Stimulated activated CD8-positive, alpha-beta memory T cell treated with anti-CD3 and anti-CD28 coated beads, Interleukin-12 subunit alpha, Interleukin-12 subunit beta, amount 100 ng/mL, for 24 hours (primary cell): ENCODE results near the gene NAV2.

Experiments
- DNase-seq: peaks from one replicate; pipeline ENCODE4 v3.0.0-alpha.2; 2020; ENCODE audit errors: extremely low read depth

The NAV2 gene

GRCh38 chr11:20053572-20053971 lies 340.9 kb downstream of the NAV2 start:
- no peak for DNase-seq

DNA sequence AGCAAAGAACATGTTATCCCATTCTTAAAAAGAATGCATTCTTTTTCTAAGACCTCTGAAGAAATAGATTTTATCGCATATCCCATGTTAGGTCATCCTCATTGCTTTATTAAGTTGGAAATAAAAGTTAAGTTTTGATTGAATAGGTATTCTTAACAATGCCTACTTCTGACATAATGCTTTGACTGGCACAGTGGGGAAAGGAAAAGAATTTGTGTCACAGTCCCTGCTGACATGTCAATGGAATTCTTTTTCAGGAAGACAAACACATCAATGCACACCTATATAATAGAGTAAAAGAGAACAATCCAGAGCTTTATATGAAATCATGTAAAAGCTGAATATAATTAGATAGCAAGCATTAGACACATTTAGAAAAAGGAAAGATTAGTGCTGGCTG lies 341.9 kb downstream of the NAV2 start:
- DNase-seq: no peak

- DNase-seq: no peak
These were observed 342.7 kb downstream of the NAV2 start for GRCh38 chr11:20055312-20055711.

DNA sequence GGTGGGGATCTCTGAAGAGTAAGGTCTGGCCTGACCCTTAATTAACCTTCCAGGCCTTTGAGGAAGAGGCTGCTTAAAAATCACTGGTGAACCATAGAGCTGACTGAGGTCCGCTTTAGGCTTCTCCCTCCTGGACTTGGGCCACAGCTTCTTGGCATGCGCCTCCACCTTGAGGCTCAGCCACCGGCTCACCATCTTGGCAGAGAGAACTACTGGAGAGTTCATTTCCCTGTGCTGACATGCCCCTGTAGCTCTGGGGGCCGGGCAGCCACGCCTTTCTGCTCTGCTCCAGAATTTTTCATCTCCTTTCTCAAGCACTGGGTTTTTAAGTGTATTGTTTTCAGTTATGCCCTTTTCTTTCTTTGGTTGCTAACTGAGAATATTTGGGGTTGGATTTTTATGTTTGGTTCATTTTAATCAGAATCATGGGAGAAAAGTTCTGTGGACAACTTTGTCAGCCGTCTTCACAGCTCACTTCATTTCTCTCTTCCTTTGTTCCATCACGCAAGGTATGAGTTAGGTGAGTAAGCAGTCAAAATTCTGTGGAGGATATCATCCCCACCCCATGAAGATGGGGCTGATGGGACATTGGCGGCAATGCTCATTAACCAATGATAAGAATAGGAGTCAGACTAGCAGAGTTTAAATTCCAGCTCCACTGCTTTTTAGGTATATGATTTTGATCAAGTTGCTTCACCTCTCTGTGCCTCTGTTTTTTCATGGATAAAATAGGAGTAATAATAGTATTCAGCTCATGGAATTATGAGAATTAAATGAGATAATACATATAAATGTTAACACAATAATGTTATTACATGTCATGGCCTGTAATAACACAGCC lies 343.7 kb downstream of the NAV2 start:
- no peak for DNase-seq

DNA sequence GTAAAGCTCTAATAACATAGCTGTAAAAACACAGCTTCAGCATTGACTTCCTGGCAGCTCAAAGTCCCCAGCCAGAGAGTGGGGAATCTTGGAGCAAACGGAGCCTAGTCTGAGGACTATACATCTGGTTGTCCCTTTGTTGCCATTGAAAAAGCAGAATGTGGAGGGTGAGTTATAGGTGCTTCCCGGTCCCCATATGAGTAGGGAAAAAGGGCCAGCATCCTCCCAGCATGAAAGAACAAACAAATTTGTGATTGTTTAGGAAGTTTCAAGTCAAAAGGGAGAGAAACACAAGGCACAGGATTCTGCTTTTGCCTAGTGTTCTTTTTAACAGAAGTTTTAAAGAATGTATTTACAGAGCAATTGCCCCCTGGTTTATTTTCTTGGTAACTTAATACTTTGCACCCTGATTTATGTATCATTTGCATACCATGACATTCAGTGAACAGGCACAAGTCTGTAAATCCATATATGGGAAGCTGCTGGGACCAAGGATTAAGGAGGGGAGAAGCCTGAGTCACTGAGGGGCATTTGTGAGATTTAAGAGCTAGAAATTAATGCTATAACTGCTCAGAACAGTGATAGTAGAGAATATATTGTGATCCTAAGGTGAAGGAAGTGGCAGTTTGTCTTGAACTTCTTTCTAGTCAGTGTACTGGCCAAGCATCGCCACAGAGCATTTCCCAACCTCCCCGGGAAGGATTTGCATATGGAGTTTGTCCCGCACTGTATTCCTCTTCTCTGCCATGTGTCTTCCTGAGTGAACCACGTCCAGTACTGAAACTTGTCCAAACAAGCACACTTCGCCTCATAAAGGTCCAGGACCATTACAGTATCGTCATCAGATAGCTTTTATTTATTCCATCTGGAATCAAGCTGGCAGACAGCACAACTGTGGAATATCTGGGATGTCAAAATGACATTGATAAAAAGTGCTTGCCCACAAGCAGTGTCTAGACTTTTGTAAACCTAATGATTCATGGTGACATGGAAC lies 344.6 kb downstream of the NAV2 start:
- DNase-seq: no peak

GRCh38 chr11:20058749-20059458 lies 346.3 kb downstream of the NAV2 start:
- DNase-seq: no peak

DNA sequence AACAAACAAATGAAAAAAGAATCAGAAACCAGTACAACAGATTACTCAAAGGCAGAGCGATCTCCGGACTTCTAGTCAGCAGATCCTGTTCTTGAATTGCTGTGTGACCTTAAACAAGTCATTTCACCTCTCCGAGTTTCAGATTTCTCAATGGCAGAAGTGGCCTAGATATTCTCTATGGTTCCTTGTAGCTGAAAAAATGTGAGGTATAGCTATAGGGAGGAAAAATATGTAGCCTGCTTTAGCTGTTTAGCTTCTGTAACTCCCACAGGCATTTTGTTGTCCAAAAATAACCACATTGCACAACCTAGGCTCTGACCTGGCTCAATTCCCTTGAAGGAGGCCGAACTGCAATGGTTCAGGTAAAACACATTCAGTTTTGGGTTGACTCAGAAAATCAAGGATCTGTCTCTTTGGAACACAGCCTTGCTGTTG lies 347.0 kb downstream of the NAV2 start:
- no peak for DNase-seq

DNA sequence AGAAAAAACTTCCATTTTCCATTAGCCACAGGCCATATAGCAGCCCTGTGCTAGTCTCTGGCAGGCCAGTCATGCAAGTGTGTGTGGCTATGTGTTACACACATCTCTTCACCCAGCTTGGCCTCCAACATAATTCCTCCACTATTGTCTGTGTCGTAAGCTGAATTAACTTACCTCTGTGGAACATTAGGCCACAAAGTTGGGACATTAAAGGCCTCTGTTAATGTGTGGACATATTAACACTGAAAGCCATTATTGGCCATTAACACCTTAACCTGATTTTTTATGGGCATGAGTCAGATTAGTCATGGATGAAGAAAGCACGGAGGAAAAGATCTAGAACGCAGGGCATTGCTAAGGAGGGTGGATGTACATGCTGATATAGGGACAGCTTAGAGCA lies 347.5 kb downstream of the NAV2 start:
- no peak for DNase-seq

- DNase-seq: no peak
These were observed 348.1 kb downstream of the NAV2 start for GRCh38 chr11:20060647-20061205.

GRCh38 chr11:20061776-20062175 lies 349.1 kb downstream of the NAV2 start:
- DNase-seq: no peak

DNA sequence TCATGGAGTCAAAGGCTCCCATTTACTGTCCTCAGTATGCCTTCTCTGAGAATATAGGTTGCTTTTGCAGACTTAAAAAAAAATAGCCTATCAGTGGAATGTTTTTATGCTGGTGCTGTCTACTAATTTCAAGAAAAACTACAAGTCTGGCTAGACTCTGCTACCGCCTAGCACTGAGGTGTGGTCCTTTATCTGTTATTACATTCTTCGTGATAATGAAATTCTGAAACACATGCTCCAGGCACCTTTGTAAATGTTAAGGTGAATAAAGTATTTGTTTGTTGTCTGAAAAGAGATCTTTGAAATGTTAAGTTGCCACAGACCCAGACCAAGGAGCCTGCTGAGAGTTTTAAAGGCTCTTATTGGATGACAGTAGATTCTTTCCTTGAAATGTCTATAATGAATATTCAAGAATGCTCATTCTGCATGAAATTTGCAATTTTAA lies 352.3 kb downstream of the NAV2 start:
- no peak for DNase-seq

DNA sequence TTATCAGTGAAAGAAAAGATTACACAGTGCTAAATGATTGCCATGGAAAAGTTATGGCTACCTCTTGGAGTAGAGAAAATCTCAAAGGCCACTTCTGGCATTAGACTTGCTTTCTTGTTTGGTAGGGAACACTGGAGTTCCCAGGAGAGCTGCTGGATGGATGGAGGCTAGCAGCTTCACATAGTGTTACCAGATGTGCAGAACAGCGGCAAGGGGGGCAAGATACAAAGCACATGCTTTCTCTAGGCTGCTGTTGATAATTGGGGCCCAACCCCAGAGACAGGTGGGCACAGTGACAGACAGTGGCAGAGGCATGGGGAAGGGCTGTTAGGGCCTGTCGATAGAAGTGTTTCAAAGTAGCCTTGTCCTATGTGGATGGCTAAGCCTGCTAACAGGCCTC lies 352.8 kb downstream of the NAV2 start:
- no peak for DNase-seq

DNA sequence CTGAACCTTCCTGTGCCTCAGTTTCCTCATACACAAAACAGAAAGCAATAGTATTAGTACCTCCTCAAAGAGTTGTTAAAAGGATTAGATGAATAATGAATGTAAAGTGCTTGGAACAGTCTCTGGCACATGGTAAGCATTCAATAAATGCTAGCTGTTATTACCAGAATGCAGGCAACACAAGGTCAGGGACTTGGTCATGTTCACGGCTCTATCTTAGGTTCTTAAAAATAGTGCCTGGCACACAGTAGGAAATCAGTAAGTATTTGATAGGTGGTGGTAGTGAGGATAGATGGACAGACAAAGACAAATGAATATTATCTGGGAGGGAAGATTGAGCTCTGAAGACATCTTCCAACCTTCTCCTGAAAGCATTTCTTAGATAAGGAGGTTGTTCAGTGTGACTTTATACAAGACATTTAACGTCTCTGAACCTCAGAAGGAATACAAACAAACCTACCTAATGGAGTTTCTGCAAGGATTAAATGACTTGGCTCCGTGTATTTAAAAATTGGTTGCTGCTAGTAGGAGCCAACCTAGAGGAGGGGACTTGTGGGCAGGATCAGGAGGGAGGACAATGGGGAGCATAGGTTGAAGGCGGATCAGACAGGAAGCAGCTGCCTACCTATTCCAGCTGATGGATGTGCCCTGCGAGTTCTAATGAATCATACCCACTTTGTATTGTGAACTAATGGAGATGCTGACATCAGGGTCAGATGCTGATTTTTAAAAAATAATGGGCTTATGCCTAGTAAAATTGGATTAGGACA lies 353.6 kb downstream of the NAV2 start:
- DNase-seq: no peak

DNA sequence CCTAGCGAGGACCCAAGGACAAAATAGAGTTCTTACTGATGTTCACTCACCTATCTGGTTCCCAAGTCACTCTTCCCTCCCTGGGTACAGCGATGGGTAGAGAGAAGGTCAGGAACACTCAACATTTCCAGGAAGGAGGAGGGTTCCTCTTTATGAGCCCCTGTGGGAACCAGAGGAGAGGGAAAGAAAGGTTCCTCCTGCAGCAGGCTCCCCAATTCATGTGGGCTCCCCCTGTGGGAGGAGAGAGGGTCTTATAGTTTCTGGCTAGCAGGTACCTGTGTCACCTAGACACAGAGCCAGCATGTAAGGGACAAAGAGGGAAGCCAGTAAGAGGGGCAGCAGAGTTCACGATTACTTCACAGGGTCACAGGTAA lies 354.1 kb downstream of the NAV2 start:
- no peak for DNase-seq

DNA sequence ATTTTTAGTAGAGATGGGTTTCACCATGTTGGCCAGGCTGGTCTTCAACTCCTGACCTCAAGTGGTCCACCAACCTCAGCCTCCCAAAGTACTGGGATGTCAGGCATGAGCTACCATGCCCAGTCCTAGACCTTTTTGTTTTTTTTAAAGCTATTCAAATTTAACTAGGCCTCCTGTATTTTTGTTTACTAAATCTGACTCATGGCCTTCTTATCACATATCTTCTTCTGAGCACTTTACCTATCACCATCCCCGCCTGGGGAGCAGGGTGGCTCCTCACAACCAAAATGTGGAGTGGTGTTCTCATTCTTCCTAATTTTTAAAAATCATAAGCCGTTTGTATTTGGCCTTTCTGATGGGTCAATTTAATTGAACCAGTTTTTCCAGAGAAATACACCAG lies 355.0 kb downstream of the NAV2 start:
- DNase-seq: no peak

- no peak for DNase-seq
These were observed 356.1 kb downstream of the NAV2 start for GRCh38 chr11:20068691-20069090.

- no peak for DNase-seq
These were observed 357.8 kb downstream of the NAV2 start for GRCh38 chr11:20070459-20070858.

GRCh38 chr11:20075627-20076026 lies 363.0 kb downstream of the NAV2 start:
- no peak for DNase-seq

DNA sequence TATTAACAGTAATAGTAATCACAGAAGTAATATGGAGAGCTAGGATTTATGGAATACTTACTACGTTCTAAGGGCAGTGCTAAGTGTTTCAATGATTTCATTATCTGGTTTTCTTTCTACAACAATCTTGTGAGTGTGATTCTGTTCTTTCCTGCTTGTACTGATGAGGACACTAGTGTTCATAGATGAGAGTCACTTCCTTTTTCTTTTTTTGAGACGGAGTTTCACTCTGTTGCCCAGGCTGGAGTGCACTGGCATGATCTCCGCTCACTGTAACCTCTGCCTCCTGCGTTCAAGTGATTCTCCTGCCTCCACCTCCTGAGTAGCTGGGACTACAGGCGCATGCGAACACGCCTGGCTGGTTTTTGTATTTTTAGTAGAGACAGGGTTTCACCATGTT lies 366.2 kb downstream of the NAV2 start:
- no peak for DNase-seq

- DNase-seq: no peak
These were observed 367.5 kb downstream of the NAV2 start for GRCh38 chr11:20080032-20080685.
